ENCODE measurements around the gene PKD1.

Gene PKD1

DNA sequence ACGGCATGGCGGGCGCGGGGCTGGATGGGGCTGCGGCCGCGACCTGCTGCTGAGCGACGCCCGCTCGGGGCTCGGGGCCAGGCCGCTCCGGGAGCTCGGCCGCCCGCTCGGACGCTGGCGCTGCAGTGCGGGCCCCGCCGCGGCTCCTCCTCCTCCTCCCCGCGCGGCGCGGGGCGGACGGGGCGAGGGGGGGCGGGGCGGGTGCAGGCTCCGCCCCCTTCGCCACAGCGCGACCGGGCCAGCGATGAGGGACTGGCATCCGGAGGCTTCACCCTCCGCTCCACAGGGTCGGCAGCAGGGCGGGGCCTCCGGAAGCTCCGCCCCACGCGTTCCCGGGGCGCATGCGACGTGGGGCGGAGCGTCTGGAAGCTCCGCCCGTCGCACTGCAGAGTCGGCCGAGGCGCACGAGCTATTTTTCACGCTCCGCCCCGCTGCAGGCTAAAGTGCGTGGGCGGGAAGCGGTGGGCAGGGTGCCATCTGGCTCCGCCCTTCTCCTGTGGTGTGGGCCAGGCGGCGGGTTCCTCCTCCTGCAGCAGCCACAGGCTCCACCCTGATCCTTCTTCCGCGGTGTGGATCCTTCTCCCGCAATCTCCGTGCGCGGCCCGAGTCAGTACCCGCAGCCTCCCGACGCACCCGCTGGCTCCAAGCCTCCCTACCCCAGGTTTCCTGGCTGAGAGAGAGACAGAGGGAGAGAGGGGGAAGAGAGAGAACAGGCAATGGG, at the start of gene PKD1:
Gene PKD1, minus strand, starts transcription at position 129 of the 721 bp plus-strand sequence. CDS start 209 bp downstream, outside the sequence.
- DNase-seq (ENCODE audit: low spot score) = peak; percentile 95

DNA sequence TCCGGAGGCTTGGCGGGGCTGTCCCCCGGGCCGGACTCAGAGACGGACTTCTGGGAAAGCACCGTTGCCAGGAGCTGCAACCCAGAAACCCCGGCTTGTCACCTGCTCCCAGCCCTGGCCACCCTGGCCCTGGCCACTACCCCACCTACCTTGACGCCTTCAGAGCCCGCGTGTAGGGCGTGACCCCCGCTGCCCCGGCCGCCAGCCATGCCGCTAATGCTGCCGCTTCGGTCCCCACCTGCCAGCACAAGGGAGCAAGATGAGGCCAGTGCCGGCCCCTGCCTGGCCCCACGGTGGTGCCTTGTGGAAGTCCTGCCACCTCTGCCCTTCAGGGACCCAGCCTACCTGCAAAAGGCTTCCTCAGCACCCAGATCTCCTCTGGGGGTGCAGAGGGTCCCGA, 49.3 kb upstream of the PKD1 start:
- DNase-seq (ENCODE audit: low spot score) = no peak

DNA sequence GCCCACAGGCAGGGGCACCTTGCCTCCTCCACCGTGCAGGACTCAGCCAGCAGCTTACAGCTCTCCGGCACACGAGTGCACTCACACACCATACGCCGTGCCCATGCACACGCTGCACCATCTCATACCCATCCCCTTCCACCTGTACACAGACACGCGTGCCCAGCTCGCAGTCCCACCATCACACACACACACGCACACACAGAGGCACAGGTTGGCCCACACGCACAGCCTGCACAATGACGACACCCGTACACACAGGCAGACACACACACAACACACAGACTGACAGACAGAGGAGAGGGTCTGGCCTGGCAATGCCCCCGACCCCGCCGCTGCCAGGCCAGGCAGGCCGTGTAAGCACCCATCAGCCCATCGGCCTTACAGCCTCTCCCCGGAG, 48.6 kb upstream of the PKD1 start:
- DNase-seq (ENCODE audit: low spot score) = no peak

DNA sequence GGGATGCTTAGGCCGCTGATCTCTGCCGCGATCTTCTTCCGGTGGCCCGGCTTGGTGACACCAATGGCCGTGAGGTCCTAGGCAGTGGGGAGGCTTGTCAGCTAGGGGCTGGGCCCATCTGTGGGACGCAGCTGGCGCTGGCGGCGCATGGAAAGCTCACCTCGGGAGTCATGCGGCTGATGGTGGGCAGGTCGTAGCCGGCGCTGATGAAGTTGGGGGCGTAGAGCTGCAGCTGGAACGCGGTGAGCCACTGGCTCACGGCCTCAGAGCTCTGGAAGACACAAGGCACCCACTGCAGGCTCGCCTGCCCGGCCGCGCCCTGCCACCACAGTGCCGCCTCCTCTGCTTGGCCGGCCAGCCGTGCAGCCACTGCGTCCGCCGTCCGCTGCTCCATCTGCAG, 48.0 kb upstream of the PKD1 start:
- DNase-seq (ENCODE audit: low spot score) = no peak

DNA sequence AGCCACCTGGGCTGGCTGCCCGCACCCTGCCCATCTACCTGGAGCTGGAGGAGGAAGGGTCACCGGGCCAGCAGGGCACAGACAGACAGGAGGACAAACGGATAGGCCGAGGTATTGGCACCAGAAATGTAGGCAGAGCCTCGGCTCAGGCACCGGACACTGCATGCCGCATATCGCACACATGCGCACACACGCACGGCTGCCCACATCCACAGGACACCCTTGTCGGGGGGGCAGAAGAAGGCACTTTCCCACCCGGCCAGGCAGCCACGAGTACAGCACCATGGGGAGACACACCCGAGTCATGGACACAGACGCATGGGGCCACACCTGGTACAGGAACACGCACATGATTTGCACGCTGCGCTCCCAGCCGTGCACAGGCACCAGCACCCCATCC, 46.3 kb upstream of the PKD1 start:
- DNase-seq (ENCODE audit: low spot score) = no peak

DNA sequence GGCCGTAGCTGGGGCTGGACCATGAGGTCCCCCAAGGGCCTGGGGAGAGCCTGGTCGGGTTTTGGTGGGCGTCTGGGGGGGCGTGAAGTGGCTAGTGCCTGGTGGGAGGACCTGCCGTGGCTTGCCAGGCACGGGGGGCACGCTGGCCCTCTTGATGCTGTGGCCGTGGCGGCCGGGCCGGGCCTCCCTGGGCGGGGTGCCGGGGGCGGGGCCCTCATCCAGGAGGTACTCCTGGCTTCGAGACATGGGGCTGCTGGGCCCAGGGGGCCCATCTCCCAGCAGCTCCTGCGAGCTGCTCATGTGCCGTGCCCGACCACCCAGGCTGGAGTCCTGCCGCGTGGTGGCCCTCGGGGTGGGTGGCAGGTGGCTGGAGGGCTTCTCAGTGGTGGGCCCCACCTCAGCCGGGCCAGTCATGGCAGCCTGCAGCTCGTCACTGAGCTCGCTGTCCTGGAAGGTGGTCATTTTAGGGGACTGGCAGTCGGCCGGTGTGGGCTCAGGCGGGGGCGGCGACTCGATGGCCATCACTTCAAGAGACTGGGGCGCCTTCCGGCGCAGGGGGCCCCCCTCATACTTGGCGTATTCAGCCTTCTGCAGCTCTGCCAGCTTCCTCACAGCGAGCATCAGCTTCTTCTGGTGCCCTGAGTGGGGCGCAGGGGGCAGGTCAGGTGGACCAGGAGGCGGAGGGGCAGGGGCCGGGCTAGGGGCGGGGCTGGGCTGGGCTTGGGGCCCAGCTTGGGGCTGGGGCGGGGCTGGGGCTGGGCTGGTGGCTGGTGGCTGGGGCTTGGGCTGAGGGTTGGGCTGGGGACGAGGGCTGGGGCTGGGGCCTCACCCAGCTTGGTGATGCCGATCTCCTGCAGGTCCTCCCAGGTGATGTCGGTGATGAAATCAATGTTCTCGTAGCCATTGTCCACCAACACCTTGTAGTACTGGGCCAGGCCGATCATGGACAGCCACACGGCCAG, 45.5 kb upstream of the PKD1 start:
- no peak for DNase-seq (ENCODE audit: low spot score)

DNA sequence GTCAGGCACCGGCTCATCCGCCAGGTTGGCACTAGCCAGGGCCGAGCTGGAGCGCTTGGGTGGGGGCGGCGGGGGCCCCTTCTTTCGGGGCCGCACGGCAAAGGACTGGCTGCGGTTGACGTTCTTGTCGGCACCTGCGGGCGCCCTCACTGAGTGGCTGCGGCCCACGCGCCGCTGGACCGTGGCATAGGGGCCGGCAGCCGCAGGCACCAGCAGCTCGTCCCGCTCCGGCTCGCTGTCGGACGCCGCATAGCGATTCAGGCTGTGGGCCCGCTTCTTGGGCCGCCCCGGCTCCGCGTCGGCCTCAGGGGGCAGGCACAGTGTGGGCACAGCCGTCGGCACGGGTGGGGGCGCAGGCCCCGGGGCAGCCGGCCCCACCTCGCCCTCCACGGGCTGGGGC, 44.8 kb upstream of the PKD1 start:
- DNase-seq (ENCODE audit: low spot score) = no peak

DNA sequence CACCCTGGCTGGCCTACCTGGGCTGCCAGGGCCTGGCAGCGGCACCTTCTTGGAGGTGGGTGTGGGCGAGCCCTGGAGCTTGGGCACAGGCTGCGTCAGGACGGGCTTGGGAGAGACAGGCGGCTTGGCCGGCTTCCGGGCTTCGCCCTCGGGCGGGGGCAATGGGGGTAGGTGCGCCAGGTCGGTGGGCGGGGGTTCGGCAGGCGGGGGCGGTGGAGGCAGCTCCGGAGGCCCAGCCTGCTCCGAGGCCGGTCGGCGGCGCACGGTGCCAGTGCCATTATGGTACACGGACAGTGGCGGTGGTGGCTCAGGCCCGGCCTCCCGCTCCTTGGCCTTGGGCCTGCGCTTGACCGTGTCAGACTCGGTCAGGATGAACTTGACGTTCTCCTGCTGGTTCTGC, 43.9 kb upstream of the PKD1 start:
- no peak for DNase-seq (ENCODE audit: low spot score)

DNA sequence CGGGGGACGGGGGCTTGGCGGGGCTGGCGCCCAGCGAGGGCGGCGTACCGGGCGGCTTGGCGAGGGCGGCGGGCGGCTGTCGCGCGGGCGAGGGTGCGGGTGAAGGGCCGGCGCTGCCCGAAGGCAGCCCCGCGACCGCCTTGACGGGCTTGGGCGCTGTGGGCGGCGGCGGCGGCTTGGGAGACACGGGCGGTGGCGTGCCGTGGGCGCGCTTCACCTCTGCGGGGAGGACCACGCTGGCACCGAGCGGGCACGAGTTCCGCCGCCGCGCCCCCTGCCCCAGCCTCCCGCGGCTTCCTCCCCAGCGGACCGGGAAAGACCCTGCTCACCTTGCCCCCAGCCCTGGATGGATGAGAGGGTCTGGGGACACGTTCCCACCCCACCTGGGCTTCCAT, 43.4 kb upstream of the PKD1 start:
- no peak for DNase-seq (ENCODE audit: low spot score)

DNA sequence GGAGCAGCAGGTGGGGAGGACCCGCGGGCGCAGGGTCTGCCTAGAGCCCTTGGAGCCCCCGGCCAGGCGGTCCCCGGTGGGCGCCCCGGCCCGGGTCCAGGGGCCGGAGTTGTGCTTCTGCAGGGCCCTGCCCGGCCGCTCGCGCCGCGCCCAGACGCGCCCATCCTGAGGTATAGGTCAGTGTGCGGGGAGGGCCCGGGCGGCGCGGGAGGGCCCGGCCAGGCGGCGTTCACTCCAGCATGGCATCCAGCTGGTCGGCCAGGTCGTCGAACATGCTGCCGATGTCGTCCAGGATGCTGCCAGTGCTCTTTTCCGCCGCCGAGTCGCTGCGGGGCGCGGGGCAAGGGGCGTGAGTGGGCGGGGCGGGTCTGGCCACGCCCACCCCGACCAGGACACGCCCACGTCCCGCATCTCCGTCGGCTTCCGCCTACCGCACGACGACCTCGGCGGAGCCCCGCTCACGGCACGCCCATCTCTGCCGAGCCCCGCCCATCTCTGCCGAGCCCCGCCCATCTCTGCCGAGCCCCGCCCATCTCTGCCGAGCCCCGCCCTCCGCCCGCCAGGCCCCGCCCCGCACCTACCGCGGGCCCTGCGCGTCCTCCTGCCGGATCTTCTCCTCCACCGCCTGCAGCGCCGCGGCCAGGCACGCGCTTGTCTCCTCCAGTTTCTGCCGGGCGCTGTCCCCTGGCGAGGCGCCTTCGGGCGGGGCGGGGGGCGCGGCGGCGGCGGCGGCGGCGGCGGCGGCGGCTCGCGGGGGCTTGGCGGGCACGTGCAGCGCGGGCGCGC, 42.8 kb upstream of the PKD1 start:
- DNase-seq (ENCODE audit: low spot score) = peak; percentile 23

DNA sequence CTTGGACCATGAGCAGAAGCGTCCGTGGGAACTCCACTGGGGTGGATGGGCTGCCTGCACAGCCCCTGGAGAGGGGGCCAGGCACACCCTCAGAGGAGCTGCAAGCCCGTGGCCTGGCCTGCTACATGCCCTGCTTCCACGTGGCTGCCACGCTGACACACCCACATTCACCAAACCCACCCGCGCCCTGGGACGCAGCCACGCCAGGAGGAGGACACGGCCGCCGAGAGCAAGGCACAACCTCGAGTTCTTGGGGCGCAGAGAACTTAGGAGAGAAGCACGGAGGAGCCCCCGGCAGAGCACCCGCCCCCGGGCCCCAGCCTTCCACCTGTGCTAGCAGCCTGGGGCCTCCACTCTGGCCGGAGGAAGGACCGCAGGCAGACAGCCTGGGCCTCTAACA, 41.9 kb upstream of the PKD1 start:
- DNase-seq (ENCODE audit: low spot score) = no peak

DNA sequence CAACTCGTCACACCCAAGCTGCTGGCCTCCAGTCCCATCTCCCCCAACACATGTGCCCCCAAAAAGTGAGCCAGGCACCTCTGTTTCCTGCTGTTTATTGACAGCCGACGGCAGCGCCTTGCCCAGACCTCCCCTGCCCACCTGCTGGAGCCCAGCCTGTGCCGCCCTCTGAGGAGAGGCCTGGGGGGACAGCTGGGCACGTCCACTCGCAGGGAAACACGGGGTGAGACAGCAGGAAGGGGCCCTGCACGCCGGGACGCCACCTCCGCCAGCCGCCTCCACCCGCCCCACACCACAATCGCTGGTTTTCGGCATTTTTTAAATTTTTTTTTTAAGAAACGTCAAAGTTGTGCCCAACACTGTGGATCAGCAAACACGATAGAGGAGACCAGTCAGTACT, 41.4 kb upstream of the PKD1 start:
- no peak for DNase-seq (ENCODE audit: low spot score)

DNA sequence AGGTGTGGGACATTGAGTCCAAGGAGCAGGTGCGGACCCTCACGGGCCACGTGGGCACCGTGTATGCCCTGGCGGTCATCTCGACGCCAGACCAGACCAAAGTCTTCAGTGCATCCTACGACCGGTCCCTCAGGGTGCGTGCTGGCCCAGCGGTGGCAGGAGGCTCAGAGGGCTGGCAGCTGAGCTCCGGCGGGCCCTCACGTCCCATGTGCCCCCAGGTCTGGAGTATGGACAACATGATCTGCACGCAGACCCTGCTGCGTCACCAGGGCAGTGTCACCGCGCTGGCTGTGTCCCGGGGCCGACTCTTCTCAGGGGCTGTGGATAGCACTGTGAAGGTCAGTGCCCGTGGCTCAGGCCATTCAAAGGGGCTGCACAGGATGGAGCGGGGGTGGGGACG, 40.3 kb upstream of the PKD1 start:
- DNase-seq (ENCODE audit: low spot score) = no peak

DNA sequence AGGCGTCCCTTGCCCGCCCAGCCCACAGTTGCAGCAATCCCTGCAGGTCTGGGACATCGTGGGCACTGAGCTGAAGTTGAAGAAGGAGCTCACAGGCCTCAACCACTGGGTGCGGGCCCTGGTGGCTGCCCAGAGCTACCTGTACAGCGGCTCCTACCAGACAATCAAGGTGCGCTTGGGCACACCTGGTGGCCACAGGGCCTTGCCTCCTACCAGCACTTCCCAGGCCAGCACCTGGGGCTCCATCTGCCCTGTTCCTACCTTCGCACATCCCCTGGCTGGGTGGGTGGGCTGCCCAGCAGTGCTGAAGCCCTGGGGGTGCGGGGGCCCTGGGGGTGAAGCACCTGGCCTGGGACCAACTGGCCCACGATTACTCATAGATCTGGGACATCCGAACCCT, 39.8 kb upstream of the PKD1 start:
- no peak for DNase-seq (ENCODE audit: low spot score)

DNA sequence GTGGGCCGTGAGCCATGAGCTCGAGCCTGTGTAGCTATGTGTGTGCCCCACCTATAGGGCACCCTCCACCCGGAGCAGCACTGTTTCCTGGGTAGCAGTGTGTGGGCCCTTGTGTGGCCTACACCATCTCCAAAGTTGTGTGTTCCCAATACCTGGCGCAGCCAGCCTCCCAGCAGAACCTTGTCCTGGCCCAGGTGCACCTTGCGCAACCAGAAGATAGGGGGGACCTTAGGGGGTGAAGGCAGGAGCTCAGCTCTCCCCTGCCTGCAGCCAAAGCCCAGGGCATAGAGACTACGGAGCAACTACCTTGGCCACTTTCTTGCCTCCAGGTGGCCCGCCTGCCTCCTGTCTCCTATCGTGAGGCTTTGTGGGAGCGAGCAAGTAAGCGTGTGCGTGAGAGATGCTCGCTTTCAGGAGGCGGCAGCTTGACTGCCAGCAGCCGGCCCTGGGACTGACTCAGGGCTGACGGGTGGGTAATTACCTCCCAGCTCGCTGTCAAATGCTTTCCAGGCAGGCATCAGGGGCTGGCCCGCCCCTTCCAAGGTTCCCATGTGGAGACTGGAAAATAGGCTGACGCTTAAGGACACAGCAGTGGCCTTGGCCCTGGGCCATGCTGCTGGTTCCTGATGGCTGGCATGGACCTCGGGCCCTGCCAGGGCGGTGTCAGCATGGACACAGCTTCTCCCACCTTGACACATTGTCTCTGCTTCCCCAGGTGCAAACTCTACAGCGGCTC, 38.9 kb upstream of the PKD1 start:
- no peak for DNase-seq (ENCODE audit: low spot score)

DNA sequence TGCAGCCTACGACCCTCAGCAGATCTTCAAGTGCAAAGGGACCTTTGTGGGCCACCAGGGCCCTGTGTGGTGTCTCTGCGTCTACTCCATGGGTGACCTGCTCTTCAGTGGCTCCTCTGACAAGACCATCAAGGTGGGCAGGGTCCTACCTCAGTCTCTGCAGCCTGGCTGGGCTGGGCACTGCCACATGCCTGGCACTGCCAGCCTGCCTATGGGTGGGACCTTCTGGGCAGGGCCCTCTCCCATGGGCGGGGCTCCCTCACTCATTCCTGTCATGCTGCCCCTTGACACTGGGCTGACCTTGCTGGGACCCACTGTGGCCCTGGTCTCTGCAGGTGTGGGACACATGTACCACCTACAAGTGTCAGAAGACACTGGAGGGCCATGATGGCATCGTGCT, 38.2 kb upstream of the PKD1 start:
- DNase-seq (ENCODE audit: low spot score) = no peak

DNA sequence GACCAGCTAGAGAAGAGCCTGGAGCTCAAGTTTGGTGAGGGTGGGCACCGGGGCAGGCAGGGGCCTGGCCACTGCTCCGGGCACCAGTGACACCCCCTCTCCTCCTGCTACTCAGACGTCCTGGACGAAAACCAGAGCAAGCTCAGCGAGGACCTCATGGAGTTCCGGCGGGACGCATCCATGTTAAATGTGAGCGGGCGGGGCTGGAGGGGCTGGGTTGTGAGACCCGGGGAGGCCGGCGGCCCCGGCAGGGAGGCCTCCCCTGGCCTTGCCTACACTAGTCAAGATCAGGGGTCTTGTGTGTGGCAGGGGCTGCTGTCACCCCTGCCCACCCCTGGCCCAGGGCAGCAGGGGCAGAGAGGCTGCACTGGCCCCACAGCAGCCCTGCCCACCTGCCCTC, 37.7 kb upstream of the PKD1 start:
- DNase-seq (ENCODE audit: low spot score) = no peak

DNA sequence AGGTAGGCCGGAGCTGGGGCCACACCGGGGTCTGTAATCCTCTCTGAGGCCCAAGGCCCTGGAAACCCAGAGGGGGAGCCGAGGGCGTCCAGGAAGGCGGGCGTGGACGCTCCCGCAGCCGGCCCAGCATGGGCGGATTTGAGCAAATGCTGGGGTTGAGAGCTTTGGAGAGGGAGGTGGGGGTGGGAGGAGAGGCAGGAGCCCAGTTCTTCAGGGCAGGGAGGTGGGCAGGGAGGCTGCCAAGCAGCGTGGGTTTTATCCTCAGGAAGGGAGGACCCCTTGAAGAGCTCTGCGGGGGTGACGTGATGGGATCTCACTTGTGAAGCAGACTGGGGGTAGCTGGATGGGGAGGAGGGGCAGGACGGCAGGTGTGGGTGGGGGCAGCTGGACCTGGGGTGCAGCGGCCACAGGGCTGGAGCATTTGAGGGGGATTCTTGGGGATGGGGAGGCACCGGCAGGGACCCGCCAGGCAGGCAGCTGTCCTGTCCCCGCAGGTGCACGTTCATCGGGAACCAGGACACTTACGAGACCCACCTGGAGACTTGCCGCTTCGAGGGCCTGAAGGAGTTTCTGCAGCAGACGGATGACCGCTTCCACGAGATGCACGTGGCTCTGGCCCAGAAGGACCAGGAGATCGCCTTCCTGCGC, 37.1 kb upstream of the PKD1 start:
- DNase-seq (ENCODE audit: low spot score) = no peak

DNA sequence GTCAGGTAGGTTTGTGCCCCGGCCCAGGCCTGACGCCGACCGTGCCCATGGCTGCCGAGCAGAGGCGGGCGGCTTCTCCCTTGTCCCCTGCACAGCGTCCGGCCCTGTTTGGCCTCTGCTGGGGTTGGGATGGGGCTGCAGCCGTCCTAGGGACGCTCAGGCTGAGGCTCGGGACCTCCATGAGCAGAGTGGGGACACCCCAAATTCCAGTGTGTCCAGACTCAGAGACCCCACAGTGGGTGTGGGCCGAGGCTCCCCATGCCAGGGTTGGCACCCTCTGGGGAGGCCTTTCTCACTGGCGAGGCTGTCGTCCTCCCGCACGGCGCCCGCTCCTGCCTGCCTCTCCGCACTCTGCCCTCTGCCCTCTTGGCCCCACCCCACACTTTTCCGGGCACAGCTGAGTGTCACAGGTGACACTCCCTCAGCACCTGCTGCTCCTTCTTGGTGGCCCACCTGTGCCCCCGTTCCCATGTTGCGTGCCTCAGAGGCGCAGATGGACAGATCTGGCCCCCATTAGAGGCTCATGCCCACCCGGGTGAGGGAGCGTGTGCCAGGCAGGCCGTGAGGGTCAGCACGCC, 36.0 kb upstream of the PKD1 start:
- no peak for DNase-seq (ENCODE audit: low spot score)

DNA sequence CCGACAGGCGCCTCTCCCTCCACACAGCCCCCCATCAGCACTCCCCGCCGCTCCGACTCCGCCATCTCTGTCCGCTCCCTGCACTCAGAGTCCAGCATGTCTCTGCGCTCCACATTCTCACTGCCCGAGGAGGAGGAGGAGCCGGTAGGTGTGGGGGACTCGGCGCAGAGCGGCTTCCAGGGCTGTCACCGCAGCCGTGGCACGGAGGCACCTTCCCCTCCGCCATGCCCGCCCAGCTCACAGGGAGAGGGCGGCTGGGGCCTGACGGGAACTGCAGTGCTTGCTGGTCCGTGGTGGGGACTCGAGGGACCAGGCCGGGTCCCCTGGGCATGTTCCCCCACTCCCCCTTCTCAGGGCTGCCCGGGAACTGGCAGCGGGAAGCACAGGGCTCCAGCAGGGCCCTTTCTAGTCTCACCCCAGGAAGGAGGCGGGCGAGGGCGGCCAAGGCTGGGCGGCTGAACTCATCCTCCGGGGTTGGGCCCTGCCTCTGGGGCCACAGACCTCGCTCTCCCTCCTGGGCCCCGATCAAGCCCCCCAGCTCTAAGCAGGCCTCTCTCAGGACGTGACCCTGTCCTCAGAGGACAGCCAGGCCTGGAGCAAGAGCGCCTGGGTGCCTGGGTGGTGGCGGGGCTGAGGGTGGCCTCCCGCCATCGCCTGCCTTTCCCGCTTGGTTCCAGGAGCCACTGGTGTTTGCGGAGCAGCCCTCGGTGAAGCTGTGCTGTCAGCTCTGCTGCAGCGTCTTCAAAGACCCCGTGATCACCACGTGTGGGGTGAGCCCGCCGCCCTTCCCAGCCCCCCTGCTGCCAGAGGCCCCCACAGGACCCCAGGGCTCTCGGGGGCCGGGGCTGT, 35.1 kb upstream of the PKD1 start:
- DNase-seq (ENCODE audit: low spot score) = no peak
